GM23338 (cell line): ENCODE results near the gene GIPC1. TPM values are rescaled to one million over a fixed set of nuclear protein-coding genes. Genes with fewer than 3 reads are reported as not detected.

Source experiments
- ATAC-seq: fragments of 200-7000 bp; cut with Tn5 transposase; 3 replicates; pipeline ENCODE4 v1.9.1; 2020
- DNase-seq: peaks from one replicate; pipeline ENCODE4 v3.0.0-alpha.2; 2015; ENCODE audit warnings: low spot score
- H2AFZ ChIP-seq: fragments of 200-600 bp; sonication (generic); 2 replicates; pipeline ENCODE4 v1.8.0; 2016; ENCODE audit warnings: antibody characterized with exemption, mild to moderate bottlenecking, moderate library complexity
- H3F3A ChIP-seq: fragments of 200-600 bp; sonication (generic); replicated peaks from 2 replicates; pipeline ENCODE4 v1.8.0; 2017; ENCODE audit warnings: antibody characterized with exemption, mixed run types, low read depth
- H3K27ac ChIP-seq: fragments of 200-600 bp; sonication (generic); 2 replicates; pipeline ENCODE4 v1.6.1; 2016; ENCODE audit warnings: low read depth
- H3K27me3 ChIP-seq: fragments of 200-600 bp; sonication (generic); 2 replicates; pipeline ENCODE4 v1.8.0; 2016; ENCODE audit warnings: mild to moderate bottlenecking, mixed run types, moderate library complexity; ENCODE audit not compliant: insufficient read depth
- H3K36me3 ChIP-seq: fragments of 200-600 bp; sonication (generic); 2 replicates; pipeline ENCODE4 v1.8.0; 2016; ENCODE audit warnings: mild to moderate bottlenecking; ENCODE audit not compliant: insufficient read depth
- H3K4me1 ChIP-seq: fragments of 200-600 bp; sonication (generic); 2 replicates; pipeline ENCODE4 v1.8.0; 2016; ENCODE audit warnings: mild to moderate bottlenecking, moderate library complexity; ENCODE audit not compliant: insufficient read depth
- H3K4me2 ChIP-seq: fragments of 200-600 bp; sonication (generic); 2 replicates; pipeline ENCODE4 v1.7.1; 2017; ENCODE audit warnings: mixed run types
- H3K4me3 ChIP-seq: fragments of 200-600 bp; sonication (generic); 2 replicates; pipeline ENCODE4 v1.6.1; 2016; ENCODE audit warnings: mixed run types
- H3K79me2 ChIP-seq: fragments of 200-600 bp; sonication (generic); replicated peaks from 2 replicates; pipeline ENCODE4 v1.8.0; 2017; ENCODE audit warnings: mild to moderate bottlenecking; ENCODE audit not compliant: insufficient read depth
- H3K9me2 ChIP-seq: fragments of 200-600 bp; sonication (generic); 2 replicates; pipeline ENCODE4 v1.8.0; 2017; ENCODE audit not compliant: insufficient read depth
- H4K20me1 ChIP-seq: fragments of 200-600 bp; sonication (generic); replicated peaks from 2 replicates; pipeline ENCODE4 v1.8.0; 2017; ENCODE audit warnings: mild to moderate bottlenecking; ENCODE audit not compliant: insufficient read depth
- H3K27ac Mint-ChIP-seq: 2 replicates; pipeline ENCODE4 v1.8.0; 2020; ENCODE audit warnings: inconsistent platforms, mild to moderate bottlenecking, moderate library complexity, mixed read lengths
- H3K27me3 Mint-ChIP-seq: 3 replicates; pipeline ENCODE4 v1.8.0; 2022; ENCODE audit warnings: low read depth, mild to moderate bottlenecking, moderate library complexity, mixed read lengths, inconsistent platforms; ENCODE audit not compliant: insufficient read depth, poor library complexity
- H3K36me3 Mint-ChIP-seq: 3 replicates; pipeline ENCODE4 v1.8.0; 2021; ENCODE audit warnings: low read depth, mild to moderate bottlenecking, inconsistent platforms, moderate library complexity, mixed read lengths
- H3K4me1 Mint-ChIP-seq: 3 replicates; pipeline ENCODE4 v1.8.0; 2020; ENCODE audit warnings: mild to moderate bottlenecking, inconsistent platforms, mixed read lengths
- H3K4me3 Mint-ChIP-seq: 3 replicates; pipeline ENCODE4 v1.8.0; 2021; ENCODE audit warnings: moderate library complexity, mild to moderate bottlenecking, inconsistent platforms, mixed read lengths
- H3K9me3 Mint-ChIP-seq: 3 replicates; pipeline ENCODE4 v1.8.0; 2020; ENCODE audit warnings: moderate library complexity, mild to moderate bottlenecking, inconsistent platforms, mixed read lengths
- EZH2 ChIP-seq: fragments of 200-600 bp; sonication (generic); IDR thresholded peaks from one replicate; pipeline ENCODE4 v1.8.0; 2017; ENCODE audit warnings: antibody characterized with exemption, mild to moderate bottlenecking, low read depth; ENCODE audit not compliant: unreplicated experiment
- EZH2phosphoT487 ChIP-seq: fragments of 200-600 bp; sonication (generic); IDR thresholded peaks from one replicate; pipeline ENCODE4 v1.8.1; 2018; ENCODE audit warnings: antibody characterized with exemption; ENCODE audit not compliant: unreplicated experiment
- JUNB ChIP-seq: IDR thresholded peaks from one replicate; pipeline ENCODE4 v1.6.1; 2016; ENCODE audit warnings: antibody characterized with exemption; ENCODE audit not compliant: unreplicated experiment
- NANOG ChIP-seq: IDR thresholded peaks from 2 replicates; pipeline ENCODE4 v1.6.1; 2016; ENCODE audit warnings: antibody characterized with exemption, borderline replicate concordance
- POLR2AphosphoS5 ChIP-seq: IDR thresholded peaks from 2 replicates; pipeline ENCODE4 v1.6.1; 2016; ENCODE audit warnings: antibody characterized with exemption, low read depth
- STAT1 ChIP-seq: IDR thresholded peaks from one replicate; pipeline ENCODE4 v1.6.1; 2016; ENCODE audit warnings: antibody characterized with exemption; ENCODE audit not compliant: unreplicated experiment
- ZNF114 ChIP-seq: fragments of 250-450 bp; sonication (Bioruptor Pico); IDR thresholded peaks from 2 replicates; pipeline ENCODE4 v1.5.0; 2020; ENCODE audit warnings: mild to moderate bottlenecking, moderate library complexity
- ZNF331 ChIP-seq: fragments of 250-450 bp; sonication (Bioruptor Pico); IDR thresholded peaks from 2 replicates; pipeline ENCODE4 v1.5.0; 2020; ENCODE audit warnings: low read depth, mild to moderate bottlenecking, moderate library complexity
- polyA plus RNA-seq: library from polyadenylated mRNA; unstranded; fragments of >200 nt; fragmentation: Nextera tagmentation; extraction: Ambion mirVana; gene quantifications from 2 replicates; pipeline ENCODE4 v1.2.1, GENCODE V29; 2016
- total RNA-seq: library from RNA; depleted of rRNA; stranded (reverse); fragments of >200 nt; shearing (Covaris generic); gene quantifications from 2 replicates; pipeline ENCODE4 v1.2.3, GENCODE V29; 2014
- TF ChIP-seq, protein P1 (sequence below): IDR thresholded peaks from one replicate; pipeline ENCODE4 v1.6.1; 2018; ENCODE audit warnings: antibody characterized with exemption; ENCODE audit not compliant: unreplicated experiment
- TF ChIP-seq, protein P2 (sequence below), 2 experiments: fragments of 200-600 bp in 1 of 2; sonication (generic) in 1 of 2; conservative IDR thresholded peaks; 2 replicates each; pipeline versions ENCODE4 v1.5.1 to v1.6.1; 2016 to 2017; ENCODE audit warnings: antibody characterized with exemption in 2 of 2, low read depth in 2 of 2, mild to moderate bottlenecking in 2 of 2, moderate library complexity in 1 of 2
- TF ChIP-seq, protein P3 (sequence below): fragments of 250-450 bp; sonication (Bioruptor Pico); IDR thresholded peaks from 2 replicates; pipeline ENCODE4 v1.5.0; 2020; ENCODE audit warnings: mild to moderate bottlenecking, moderate library complexity
- TF ChIP-seq, protein P4 (sequence below): IDR thresholded peaks from 2 replicates; pipeline ENCODE4 v1.6.1; 2016; ENCODE audit warnings: antibody characterized with exemption

GIPC1 gene
- total and polyA plus RNA-seq, 2 experiments from 2014 or later = 51.6 to 106 TPM

DNA sequence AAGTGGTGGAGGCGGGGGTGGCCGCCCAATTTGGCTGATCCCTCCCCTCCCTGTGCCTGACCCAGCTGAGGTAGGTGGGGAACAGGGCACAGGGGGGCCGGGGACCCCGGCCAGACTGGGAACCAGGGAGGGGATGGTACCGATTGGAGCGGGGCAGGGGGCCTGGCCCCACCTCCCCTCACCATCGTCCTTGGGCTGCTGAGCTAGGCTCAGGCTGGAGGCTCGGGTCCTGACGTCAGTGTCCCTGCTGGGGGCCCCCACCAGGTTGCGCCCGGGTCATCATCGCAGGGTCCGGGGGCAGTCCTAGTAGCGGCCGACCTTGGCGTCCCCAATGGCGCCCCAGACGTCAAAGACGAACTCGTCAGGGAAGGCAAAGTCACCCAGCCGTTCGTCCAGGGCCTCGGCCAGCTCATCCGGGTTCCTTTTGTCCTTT, 17.8 kb downstream of the GIPC1 start:
- Mint-ChIP-seq H3K27ac (no peak overlapping the region), H3K36me3 (peaks cover 21% of the 10 kb centered on the region), H3K4me3 (no peak overlapping the region), H3K27me3 (peaks cover 21% of the 10 kb centered on the region), H3K4me1 (peaks cover 27% of the 10 kb centered on the region), H3K9me3 (no peaks in the 10 kb centered on the region)
- H3K4me1 ChIP-seq = peaks cover 12% of the 10 kb centered on the region
- no peaks in the 10 kb centered on the region for H3K9me2 ChIP-seq
- no peak for TF ChIP-seq EZH2phosphoT487
- TF ChIP-seq, protein P1, sequence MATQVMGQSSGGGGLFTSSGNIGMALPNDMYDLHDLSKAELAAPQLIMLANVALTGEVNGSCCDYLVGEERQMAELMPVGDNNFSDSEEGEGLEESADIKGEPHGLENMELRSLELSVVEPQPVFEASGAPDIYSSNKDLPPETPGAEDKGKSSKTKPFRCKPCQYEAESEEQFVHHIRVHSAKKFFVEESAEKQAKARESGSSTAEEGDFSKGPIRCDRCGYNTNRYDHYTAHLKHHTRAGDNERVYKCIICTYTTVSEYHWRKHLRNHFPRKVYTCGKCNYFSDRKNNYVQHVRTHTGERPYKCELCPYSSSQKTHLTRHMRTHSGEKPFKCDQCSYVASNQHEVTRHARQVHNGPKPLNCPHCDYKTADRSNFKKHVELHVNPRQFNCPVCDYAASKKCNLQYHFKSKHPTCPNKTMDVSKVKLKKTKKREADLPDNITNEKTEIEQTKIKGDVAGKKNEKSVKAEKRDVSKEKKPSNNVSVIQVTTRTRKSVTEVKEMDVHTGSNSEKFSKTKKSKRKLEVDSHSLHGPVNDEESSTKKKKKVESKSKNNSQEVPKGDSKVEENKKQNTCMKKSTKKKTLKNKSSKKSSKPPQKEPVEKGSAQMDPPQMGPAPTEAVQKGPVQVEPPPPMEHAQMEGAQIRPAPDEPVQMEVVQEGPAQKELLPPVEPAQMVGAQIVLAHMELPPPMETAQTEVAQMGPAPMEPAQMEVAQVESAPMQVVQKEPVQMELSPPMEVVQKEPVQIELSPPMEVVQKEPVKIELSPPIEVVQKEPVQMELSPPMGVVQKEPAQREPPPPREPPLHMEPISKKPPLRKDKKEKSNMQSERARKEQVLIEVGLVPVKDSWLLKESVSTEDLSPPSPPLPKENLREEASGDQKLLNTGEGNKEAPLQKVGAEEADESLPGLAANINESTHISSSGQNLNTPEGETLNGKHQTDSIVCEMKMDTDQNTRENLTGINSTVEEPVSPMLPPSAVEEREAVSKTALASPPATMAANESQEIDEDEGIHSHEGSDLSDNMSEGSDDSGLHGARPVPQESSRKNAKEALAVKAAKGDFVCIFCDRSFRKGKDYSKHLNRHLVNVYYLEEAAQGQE = no peak
- TF ChIP-seq, protein P2, sequence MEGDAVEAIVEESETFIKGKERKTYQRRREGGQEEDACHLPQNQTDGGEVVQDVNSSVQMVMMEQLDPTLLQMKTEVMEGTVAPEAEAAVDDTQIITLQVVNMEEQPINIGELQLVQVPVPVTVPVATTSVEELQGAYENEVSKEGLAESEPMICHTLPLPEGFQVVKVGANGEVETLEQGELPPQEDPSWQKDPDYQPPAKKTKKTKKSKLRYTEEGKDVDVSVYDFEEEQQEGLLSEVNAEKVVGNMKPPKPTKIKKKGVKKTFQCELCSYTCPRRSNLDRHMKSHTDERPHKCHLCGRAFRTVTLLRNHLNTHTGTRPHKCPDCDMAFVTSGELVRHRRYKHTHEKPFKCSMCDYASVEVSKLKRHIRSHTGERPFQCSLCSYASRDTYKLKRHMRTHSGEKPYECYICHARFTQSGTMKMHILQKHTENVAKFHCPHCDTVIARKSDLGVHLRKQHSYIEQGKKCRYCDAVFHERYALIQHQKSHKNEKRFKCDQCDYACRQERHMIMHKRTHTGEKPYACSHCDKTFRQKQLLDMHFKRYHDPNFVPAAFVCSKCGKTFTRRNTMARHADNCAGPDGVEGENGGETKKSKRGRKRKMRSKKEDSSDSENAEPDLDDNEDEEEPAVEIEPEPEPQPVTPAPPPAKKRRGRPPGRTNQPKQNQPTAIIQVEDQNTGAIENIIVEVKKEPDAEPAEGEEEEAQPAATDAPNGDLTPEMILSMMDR (conservative IDR thresholded peaks at IDR 0.05; ENCODE audit: low read depth in 2 of 2) = no peak
- no peak for TF ChIP-seq POLR2AphosphoS5
- TF ChIP-seq, protein P3, sequence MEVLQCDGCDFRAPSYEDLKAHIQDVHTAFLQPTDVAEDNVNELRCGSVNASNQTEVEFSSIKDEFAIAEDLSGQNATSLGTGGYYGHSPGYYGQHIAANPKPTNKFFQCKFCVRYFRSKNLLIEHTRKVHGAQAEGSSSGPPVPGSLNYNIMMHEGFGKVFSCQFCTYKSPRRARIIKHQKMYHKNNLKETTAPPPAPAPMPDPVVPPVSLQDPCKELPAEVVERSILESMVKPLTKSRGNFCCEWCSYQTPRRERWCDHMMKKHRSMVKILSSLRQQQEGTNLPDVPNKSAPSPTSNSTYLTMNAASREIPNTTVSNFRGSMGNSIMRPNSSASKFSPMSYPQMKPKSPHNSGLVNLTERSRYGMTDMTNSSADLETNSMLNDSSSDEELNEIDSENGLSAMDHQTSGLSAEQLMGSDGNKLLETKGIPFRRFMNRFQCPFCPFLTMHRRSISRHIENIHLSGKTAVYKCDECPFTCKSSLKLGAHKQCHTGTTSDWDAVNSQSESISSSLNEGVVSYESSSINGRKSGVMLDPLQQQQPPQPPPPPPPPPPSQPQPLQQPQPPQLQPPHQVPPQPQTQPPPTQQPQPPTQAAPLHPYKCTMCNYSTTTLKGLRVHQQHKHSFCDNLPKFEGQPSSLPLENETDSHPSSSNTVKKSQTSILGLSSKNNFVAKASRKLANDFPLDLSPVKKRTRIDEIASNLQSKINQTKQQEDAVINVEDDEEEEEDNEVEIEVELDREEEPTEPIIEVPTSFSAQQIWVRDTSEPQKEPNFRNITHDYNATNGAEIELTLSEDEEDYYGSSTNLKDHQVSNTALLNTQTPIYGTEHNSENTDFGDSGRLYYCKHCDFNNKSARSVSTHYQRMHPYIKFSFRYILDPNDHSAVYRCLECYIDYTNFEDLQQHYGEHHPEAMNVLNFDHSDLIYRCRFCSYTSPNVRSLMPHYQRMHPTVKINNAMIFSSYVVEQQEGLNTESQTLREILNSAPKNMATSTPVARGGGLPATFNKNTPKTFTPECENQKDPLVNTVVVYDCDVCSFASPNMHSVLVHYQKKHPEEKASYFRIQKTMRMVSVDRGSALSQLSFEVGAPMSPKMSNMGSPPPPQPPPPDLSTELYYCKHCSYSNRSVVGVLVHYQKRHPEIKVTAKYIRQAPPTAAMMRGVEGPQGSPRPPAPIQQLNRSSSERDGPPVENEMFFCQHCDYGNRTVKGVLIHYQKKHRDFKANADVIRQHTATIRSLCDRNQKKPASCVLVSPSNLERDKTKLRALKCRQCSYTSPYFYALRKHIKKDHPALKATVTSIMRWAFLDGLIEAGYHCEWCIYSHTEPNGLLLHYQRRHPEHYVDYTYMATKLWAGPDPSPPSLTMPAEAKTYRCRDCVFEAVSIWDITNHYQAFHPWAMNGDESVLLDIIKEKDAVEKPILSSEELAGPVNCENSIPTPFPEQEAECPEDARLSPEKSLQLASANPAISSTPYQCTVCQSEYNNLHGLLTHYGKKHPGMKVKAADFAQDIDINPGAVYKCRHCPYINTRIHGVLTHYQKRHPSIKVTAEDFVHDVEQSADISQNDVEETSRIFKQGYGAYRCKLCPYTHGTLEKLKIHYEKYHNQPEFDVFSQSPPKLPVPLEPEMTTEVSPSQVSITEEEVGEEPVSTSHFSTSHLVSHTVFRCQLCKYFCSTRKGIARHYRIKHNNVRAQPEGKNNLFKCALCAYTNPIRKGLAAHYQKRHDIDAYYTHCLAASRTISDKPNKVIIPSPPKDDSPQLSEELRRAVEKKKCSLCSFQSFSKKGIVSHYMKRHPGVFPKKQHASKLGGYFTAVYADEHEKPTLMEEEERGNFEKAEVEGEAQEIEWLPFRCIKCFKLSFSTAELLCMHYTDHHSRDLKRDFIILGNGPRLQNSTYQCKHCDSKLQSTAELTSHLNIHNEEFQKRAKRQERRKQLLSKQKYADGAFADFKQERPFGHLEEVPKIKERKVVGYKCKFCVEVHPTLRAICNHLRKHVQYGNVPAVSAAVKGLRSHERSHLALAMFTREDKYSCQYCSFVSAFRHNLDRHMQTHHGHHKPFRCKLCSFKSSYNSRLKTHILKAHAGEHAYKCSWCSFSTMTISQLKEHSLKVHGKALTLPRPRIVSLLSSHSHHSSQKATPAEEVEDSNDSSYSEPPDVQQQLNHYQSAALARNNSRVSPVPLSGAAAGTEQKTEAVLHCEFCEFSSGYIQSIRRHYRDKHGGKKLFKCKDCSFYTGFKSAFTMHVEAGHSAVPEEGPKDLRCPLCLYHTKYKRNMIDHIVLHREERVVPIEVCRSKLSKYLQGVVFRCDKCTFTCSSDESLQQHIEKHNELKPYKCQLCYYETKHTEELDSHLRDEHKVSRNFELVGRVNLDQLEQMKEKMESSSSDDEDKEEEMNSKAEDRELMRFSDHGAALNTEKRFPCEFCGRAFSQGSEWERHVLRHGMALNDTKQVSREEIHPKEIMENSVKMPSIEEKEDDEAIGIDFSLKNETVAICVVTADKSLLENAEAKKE (CRISPR knock-in tag) = no peak
- no peak for TF ChIP-seq ZNF331 (CRISPR knock-in tag)
- no peak for TF ChIP-seq ZNF114 (CRISPR knock-in tag)
- no peak for TF ChIP-seq NANOG
- TF ChIP-seq, protein P4, sequence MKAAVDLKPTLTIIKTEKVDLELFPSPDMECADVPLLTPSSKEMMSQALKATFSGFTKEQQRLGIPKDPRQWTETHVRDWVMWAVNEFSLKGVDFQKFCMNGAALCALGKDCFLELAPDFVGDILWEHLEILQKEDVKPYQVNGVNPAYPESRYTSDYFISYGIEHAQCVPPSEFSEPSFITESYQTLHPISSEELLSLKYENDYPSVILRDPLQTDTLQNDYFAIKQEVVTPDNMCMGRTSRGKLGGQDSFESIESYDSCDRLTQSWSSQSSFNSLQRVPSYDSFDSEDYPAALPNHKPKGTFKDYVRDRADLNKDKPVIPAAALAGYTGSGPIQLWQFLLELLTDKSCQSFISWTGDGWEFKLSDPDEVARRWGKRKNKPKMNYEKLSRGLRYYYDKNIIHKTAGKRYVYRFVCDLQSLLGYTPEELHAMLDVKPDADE = no peak
- TF ChIP-seq STAT1 = no peak
- no peak for TF ChIP-seq EZH2
- no peak for TF ChIP-seq JUNB
- no peak overlapping the region for H3K4me3 ChIP-seq
- no peaks in the 10 kb centered on the region for H3K79me2 ChIP-seq
- H2AFZ ChIP-seq = no peak overlapping the region
- DNase-seq (no peak), ATAC-seq (no peak)
- peaks cover 12% of the 10 kb centered on the region for H3K27me3 ChIP-seq
- no peak overlapping the region for H3K4me2 ChIP-seq
- H3F3A ChIP-seq = peaks cover 12% of the 10 kb centered on the region
- H3K27ac ChIP-seq = no peak overlapping the region
- peaks cover 5% of the 10 kb centered on the region; the same call in 1 of the 2 replicates for H3K36me3 ChIP-seq
- no peaks in the 10 kb centered on the region; the same call in 1 of the 2 replicates for H4K20me1 ChIP-seq
